Adrenal gland (tissue), 12 donors: ENCODE measurements around the gene ELOVL2. TPM values are rescaled to one million over a fixed set of nuclear protein-coding genes. Genes with fewer than 3 reads are reported as not detected.

Experiments used
- DNase-seq, 7 donors: peaks; one replicate each; pipeline ENCODE4 v3.0.0-alpha.2; 2019 to 2020
- H3K27ac ChIP-seq, 5 donors: fragments of 200-600 bp; sonication (generic) in 4 of 5; 1 replicate in 3 of 5; 2 replicates in 2 of 5; pipeline versions ENCODE4 v1.5.1 to v1.8.0; 2016 to 2020; ENCODE audit warnings: mild to moderate bottlenecking in 1 of 5
- H3K27me3 ChIP-seq: fragments of 200-600 bp; 2 replicates; pipeline ENCODE4 v1.8.0; 2021
- H3K36me3 ChIP-seq, 2 donors: fragments of 200-600 bp; replicated peaks in 1 of 2; 1 replicate in 1 of 2; 2 replicates in 1 of 2; pipeline versions ENCODE4 v1.5.1 to v1.8.0; 2018 to 2022
- H3K4me1 ChIP-seq, 2 donors: fragments of 200-600 bp; replicated peaks in 1 of 2; 1 replicate in 1 of 2; 2 replicates in 1 of 2; pipeline versions ENCODE4 v1.5.1 to v1.8.0; 2018 to 2021
- H3K4me3 ChIP-seq, 4 donors: fragments of 200-600 bp; sonication (generic) in 3 of 4; one replicate each; pipeline ENCODE4 v1.5.1; 2016 to 2018
- H3K9me3 ChIP-seq, 3 donors: fragments of 200-600 bp; sonication (generic) in 1 of 3; replicated peaks in 1 of 3; 1 replicate in 2 of 3; 2 replicates in 1 of 3; pipeline versions ENCODE4 v1.5.1 to v1.8.0; 2016 to 2021
- CTCF ChIP-seq, 6 experiments: fragments of 450-650 bp in 4 of 6; fragments of 200-600 bp in 2 of 6; sonication (generic) in 1 of 6; IDR thresholded peaks; 1 replicate in 5 of 6; 2 replicates in 1 of 6; pipeline versions ENCODE4 v1.5.1 to v1.8.0; 2016 to 2021; ENCODE audit warnings: antibody characterized with exemption in 6 of 6, mild to moderate bottlenecking in 2 of 6, moderate library complexity in 1 of 6
- POLR2A ChIP-seq, 2 donors: fragments of 450-650 bp; IDR thresholded peaks; one replicate each; pipeline ENCODE4 v1.6.1; 2017; ENCODE audit warnings: antibody characterized with exemption in 2 of 2, mild to moderate bottlenecking in 2 of 2, moderate library complexity in 1 of 2
- WGBS, 4 donors: extraction: QIAGEN DNeasy Blood & Tissue Kit in 2 of 4; methylation state at CpG; one replicate each; pipeline versions ENCODE4 v1.1.5 to v1.1.7; 2013 to 2017; 5-methylcytosine and 5-hydroxymethylcytosine counted together
- intact Hi-C, 2 donors: fragments of 100-400 bp; cut with DNase I; formaldehyde crosslinking; loops; one replicate each; pipeline versions ENCODE4 v1.14.1 to v1.15.0; 2022 to 2023
- polyA plus RNA-seq, 3 donors: library from polyadenylated mRNA; stranded (reverse); fragments of 200-250 nt in 2 of 3; fragments of 350-450 nt in 1 of 3; fragmentation: Illumina TruSeq in 1 of 3; extraction: RNeasy Lipid Tissue Mini Kit (QIAGEN cat#74804) in 1 of 3; gene quantifications; one replicate each; pipeline ENCODE4 v1.2.3, GENCODE V29; 2013 to 2014
- total RNA-seq, 9 donors: library from RNA; depleted of rRNA in 4 of 9; stranded (reverse); fragments of >200 nt in 4 of 9; fragments of 120-200 nt in 1 of 9; fragmentation: NEBNext Ultra II Directional in 1 of 9; extraction: Animal tissue kit (Norgen Biotek cat#: 25700) in 1 of 9; gene quantifications; one replicate each; pipeline versions ENCODE4 v1.1.0 to v1.2.4, GENCODE V29; 2013 to 2023
- donor health status: healthy with polysubstance abuse.
- donor health status: Bipolar disorder and iron deficiency.
- donor health status: DM: yes; HTN: yes; CAD: no.
- donor health status: DM: no; HTN: no; CAD: no.
- donor health status: DM: no; HTN: no; CAD: no.
- donor health status: DM: yes; HTN: yes; CAD: no.

The ELOVL2 gene
- total and polyA plus RNA-seq, 12 donors = 0.34 to 1.8 (median 0.92) TPM

GRCh38 chr6:11012976-11013720 lies 31.0 kb downstream of the ELOVL2 start:
- TF ChIP-seq POLR2A (IDR thresholded peaks at IDR 0.05) (no peak), CTCF (IDR thresholded peaks at IDR 0.05) (no peak)
- H3K27me3 ChIP-seq = peaks cover 5% of the 10 kb centered on the region
- H3K4me1 ChIP-seq = no peaks in the 10 kb centered on the region
- intact Hi-C loops = no loop called here
- no peak for DNase-seq
- no peaks in the 10 kb centered on the region for H3K36me3 ChIP-seq
- no peak overlapping the region for H3K27ac ChIP-seq
- H3K9me3 ChIP-seq = no peaks in the 10 kb centered on the region
- 81 to 91% (median 87%) methylated on average over 5 of the region's 5 CpGs for whole genome bisulfite sequencing, 4 donors
- H3K4me3 ChIP-seq = no peak overlapping the region

- Histone ChIP-seq H3K27ac (no peak overlapping the region), H3K9me3 (no peaks in the 10 kb centered on the region), H3K27me3 (peaks cover 5% of the 10 kb centered on the region), H3K4me3 (no peak overlapping the region), H3K4me1 (no peaks in the 10 kb centered on the region), H3K36me3 (no peaks in the 10 kb centered on the region)
- intact Hi-C loops = no loop called here
- TF ChIP-seq POLR2A (IDR thresholded peaks at IDR 0.05) = no peak
- TF ChIP-seq CTCF (IDR thresholded peaks at IDR 0.05) = no peak
- no peak for DNase-seq
- 50 to 67% (median 58%) methylated on average over 5 of the region's 5 CpGs for WGBS, 4 donors
Measured at GRCh38 chr6:11012295-11012754, 31.8 kb downstream of the ELOVL2 start.

- no peaks in the 10 kb centered on the region for H3K4me1 ChIP-seq
- H3K27me3 ChIP-seq = peaks cover 5% of the 10 kb centered on the region
- 61 to 70% (median 62%) methylated on average over 8 of the region's 8 CpGs for WGBS, 4 donors
- H3K27ac ChIP-seq = no peak overlapping the region
- TF ChIP-seq CTCF (IDR thresholded peaks at IDR 0.05) (no peak), POLR2A (IDR thresholded peaks at IDR 0.05) (no peak)
- intact Hi-C loops = no loop called here
- no peak overlapping the region for H3K4me3 ChIP-seq
- no peaks in the 10 kb centered on the region for H3K9me3 ChIP-seq
- no peak for DNase-seq
- H3K36me3 ChIP-seq = no peaks in the 10 kb centered on the region
Measured at GRCh38 chr6:11011787-11012234, 32.3 kb downstream of the ELOVL2 start.

GRCh38 chr6:11009353-11009752 lies 34.8 kb downstream of the ELOVL2 start:
- Histone ChIP-seq H3K36me3 (no peaks in the 10 kb centered on the region), H3K4me1 (no peaks in the 10 kb centered on the region), H3K27ac (no peak overlapping the region), H3K9me3 (no peaks in the 10 kb centered on the region), H3K4me3 (no peak overlapping the region), H3K27me3 (peaks cover 5% of the 10 kb centered on the region)
- intact Hi-C loops = no loop called here
- TF ChIP-seq POLR2A (IDR thresholded peaks at IDR 0.05) (no peak), CTCF (IDR thresholded peaks at IDR 0.05) (no peak)
- WGBS, 4 donors = 56 to 75% (median 62%) methylated on average over 6 of the region's 6 CpGs
- no peak for DNase-seq
